HUDEP-2 (cell line): Measurements from ENCODE around the gene AGTPBP1.

Experiments
- DNase-seq, 76 experiments: peaks; one replicate each; lab custom pipeline; 2025; ENCODE audit not compliant: unreplicated experiment in 76 of 76; lab: John Stamatoyannopoulos, UW

AGTPBP1 gene

GRCh38 chr9:85510830-85511504 lies 230.8 kb downstream of the AGTPBP1 start:
- DNase-seq = peak in 52 of 76 experiments; percentile 3 to 71 (median 29)

- no peak for DNase-seq
Observed at GRCh38 chr9:85508616-85509015, 233.1 kb downstream of the AGTPBP1 start.

- DNase-seq = no peak
Observed at GRCh38 chr9:85505612-85506011, 236.1 kb downstream of the AGTPBP1 start.

- DNase-seq = peak in 2 of 76 experiments; percentile 0 to 3
Observed at GRCh38 chr9:85502815-85503655, 238.7 kb downstream of the AGTPBP1 start.

- no peak for DNase-seq
Observed at GRCh38 chr9:85501882-85502281, 239.9 kb downstream of the AGTPBP1 start.

- no peak for DNase-seq
Observed at GRCh38 chr9:85501456-85501855, 240.3 kb downstream of the AGTPBP1 start.
